Activated CD8-positive, alpha-beta memory T cell treated with anti-CD3 and anti-CD28 coated beads for 48 hours (primary cell): Measurements from ENCODE around the gene STIM1.

Experiments used
- DNase-seq, 3 experiments: peaks; one replicate each; pipeline ENCODE4 v3.0.0-alpha.2; 2020; ENCODE audit warnings: low read depth in 2 of 3, low spot score in 2 of 3

The STIM1 gene

GRCh38 chr11:4061700-4062099 is 206.2 kb downstream of the STIM1 start:
- DNase-seq: no peak

- DNase-seq: no peak
Measured at GRCh38 chr11:4063348-4063747, 207.9 kb downstream of the STIM1 start.

GRCh38 chr11:4064278-4064955 is 209.0 kb downstream of the STIM1 start:
- DNase-seq: no peak

GRCh38 chr11:4065086-4065485 is 209.6 kb downstream of the STIM1 start:
- no peak for DNase-seq

GRCh38 chr11:4065601-4066377 is 210.3 kb downstream of the STIM1 start:
- DNase-seq: no peak

GRCh38 chr11:4066910-4067309 is 211.4 kb downstream of the STIM1 start:
- no peak for DNase-seq

- DNase-seq: no peak
Measured at GRCh38 chr11:4068962-4069361, 213.5 kb downstream of the STIM1 start.

- no peak for DNase-seq
Measured at GRCh38 chr11:4071325-4071724, 215.9 kb downstream of the STIM1 start.

GRCh38 chr11:4071914-4072313 is 216.4 kb downstream of the STIM1 start:
- no peak for DNase-seq

- no peak for DNase-seq
Measured at GRCh38 chr11:4072668-4073285, 217.3 kb downstream of the STIM1 start.

- DNase-seq: no peak
Measured at GRCh38 chr11:4074266-4074665, 218.8 kb downstream of the STIM1 start.

GRCh38 chr11:4076774-4077173 is 221.3 kb downstream of the STIM1 start:
- no peak for DNase-seq

GRCh38 chr11:4083198-4083597 is 227.7 kb downstream of the STIM1 start:
- no peak for DNase-seq

- no peak for DNase-seq
Measured at GRCh38 chr11:4084406-4085125, 229.1 kb downstream of the STIM1 start.

- DNase-seq: no peak
Measured at GRCh38 chr11:4085575-4085974, 230.1 kb downstream of the STIM1 start.

GRCh38 chr11:4086575-4087353 is 231.3 kb downstream of the STIM1 start:
- no peak for DNase-seq

- DNase-seq: no peak
Measured at GRCh38 chr11:4087551-4087950, 232.1 kb downstream of the STIM1 start.

GRCh38 chr11:4090258-4090657 is 234.8 kb downstream of the STIM1 start:
- no peak for DNase-seq

- DNase-seq: no peak
Measured at GRCh38 chr11:4092026-4092425, 236.6 kb downstream of the STIM1 start.

- DNase-seq: no peak
Measured at GRCh38 chr11:4093519-4094347, 238.3 kb downstream of the STIM1 start.
